NCI-H1436 (cell line): Measurements from ENCODE around the gene TUBGCP6.
"Not testable (repeated sequence)": the region's sequence is repeated elsewhere in the genome, so short reads cannot be mapped to it uniquely, and the experiment has no call there.

Source experiments
- DNase-seq: peaks from one replicate; lab custom pipeline; 2025; lab: John Stamatoyannopoulos, UW

TUBGCP6 gene

GRCh38 chr22:50209893-50210292 is 34.9 kb downstream of the TUBGCP6 start:
- DNase-seq, result peak; percentile 60

GRCh38 chr22:50208939-50209892 is 35.6 kb downstream of the TUBGCP6 start:
- DNase-seq, result no peak

- DNase-seq, result no peak
These were observed 36.3 kb downstream of the TUBGCP6 start for GRCh38 chr22:50208430-50208938.

- DNase-seq, result no peak
These were observed 37.3 kb downstream of the TUBGCP6 start for GRCh38 chr22:50207383-50208140.

- no peak for DNase-seq
These were observed 38.2 kb downstream of the TUBGCP6 start for GRCh38 chr22:50206599-50206998.

- DNase-seq, result no peak
These were observed 38.8 kb downstream of the TUBGCP6 start for GRCh38 chr22:50205781-50206569.

DNA sequence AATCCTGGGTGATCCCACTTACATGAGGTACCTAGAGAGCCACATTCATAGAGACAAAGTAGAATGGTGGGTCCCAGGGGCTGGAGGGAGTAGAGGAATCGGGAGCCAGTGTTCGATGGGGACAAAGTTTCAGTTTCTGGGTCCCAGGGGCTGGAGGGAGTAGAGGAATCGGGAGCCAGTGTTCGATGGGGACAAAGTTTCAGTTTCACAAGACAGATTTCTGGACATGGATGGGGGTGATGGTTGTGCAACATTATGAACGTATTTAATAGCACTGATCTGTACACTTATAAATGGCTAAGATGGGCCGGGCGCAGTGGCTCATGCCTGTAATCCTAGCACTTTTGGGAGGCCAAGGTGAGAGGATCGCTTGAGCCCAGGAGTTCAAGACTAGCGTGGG is 39.8 kb downstream of the TUBGCP6 start:
- not testable (repeated sequence) for DNase-seq

DNA sequence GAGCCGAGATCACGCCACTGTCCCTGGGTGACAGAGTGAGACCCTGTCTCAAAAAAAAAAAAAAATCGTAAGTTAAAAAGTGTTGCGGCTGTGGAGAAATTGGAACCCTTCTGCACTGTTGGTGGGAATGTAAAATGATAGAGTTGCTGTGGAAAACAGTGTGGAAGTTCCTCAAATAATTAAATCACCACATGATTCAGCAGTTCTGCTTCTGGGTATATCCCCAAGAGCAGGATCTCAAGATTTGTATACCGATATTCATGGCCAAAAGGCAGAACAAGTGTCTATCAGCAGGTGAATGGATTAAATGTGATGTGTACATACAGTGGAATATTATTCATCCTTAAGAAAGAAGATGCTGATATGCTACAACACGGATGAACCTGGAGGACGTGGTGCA is 40.3 kb downstream of the TUBGCP6 start:
- DNase-seq, result no peak

GRCh38 chr22:50203288-50203687 is 41.5 kb downstream of the TUBGCP6 start:
- DNase-seq, result no peak

DNA sequence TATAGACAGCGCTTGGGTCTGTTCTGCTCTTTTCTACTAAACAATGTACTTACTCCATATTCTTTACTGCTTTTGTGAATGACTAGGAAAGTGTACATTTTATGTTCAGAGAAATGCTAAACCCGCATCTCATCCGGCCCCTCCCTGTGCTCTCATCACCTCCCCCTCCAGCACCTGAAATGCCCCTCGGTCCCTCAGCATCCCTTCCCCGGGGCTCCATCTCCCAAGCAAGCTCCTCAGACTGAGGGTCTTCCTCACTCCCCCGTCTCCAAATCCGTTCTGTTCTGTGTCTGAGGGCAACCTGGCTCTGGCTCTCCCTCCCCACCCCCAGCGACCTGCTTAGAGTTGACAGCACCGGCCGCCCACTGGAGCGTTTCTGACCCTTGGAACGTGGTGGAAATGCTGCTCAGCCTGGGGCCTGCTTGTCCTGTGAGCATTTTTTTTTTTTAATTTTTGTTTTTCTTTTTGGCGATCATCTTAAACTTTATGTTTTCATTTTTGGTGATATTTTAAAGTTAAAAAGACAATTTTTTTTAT is 42.6 kb downstream of the TUBGCP6 start:
- DNase-seq, result no peak

GRCh38 chr22:50201191-50202129 is 43.4 kb downstream of the TUBGCP6 start:
- DNase-seq, result no peak

DNA sequence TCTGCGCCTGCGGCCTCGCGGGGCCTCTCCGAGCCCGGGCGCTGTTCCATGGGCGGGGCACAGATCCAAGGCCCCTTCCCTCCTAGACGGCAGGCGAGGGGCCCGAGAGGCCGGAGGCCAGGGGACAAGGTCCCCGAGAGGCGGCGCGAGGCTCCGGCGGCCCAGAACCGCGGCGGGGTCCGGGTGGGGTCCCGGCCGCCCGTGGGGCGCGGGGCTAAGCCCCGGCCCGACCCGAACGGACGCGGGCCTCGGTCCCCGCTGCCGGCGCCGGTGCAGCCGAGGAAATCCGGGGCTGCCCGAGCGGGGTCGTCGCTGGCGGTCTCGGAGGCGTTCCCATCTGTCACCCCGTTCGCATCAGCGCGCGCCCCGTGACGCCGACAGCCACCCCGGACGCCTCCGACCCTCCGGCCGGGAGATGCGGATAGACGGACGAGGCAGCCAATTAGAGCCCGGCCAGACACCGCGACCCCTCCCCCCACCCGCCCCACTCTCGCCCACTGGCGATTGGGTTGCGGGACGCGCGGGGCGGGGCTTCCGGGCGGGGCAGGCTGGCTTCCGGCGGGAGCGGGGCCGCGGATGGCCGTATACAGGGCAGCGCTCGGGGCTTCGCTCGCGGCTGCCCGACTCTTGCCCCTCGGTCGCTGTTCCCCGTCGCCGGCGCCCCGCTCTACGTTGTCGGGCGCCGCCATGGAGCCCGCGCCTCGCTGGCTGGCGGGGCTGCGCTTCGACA is 44.2 kb downstream of the TUBGCP6 start, which contains the start of gene SELENOO:
SELENOO (plus strand) TSS at position 551 of the 730 bp plus-strand sequence; CDS start at position 577, 26 bp downstream.
- peak; percentile 89 for DNase-seq

DNA sequence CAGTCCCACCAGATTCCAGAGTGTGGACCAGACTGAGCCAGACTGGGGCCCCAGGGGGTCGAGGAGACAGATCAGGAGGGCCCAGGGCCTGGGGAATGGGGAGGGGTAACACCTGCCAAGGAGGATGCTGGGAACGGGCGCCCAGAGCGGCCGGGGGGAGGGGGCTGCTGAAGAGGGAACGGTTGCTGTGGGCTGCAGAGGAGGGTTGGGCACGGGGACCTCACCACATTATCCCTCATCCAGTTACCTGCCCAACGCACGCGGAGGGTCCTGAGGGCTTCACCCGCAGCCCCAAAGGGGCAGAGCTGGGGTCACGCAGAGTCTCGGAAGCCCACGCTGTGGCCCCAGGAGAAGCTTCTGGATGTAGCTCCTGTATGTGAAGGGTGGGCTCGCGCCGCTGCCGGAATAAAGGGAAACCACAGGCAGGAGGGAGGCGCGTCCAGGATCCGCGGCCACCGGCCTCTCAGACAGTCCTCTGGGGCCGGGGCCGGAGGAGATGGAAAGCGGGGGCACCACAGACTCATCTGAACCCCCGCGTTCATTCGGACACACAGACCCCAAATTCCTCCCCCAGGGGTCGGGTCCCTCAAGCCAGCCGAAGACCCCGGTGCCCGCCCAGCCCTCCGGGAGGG is 44.9 kb downstream of the TUBGCP6 start:
- no peak for DNase-seq

- DNase-seq, result no peak
These were observed 45.5 kb downstream of the TUBGCP6 start for GRCh38 chr22:50199251-50199721.

GRCh38 chr22:50198624-50199017 is 46.2 kb downstream of the TUBGCP6 start:
- DNase-seq, result no peak

DNA sequence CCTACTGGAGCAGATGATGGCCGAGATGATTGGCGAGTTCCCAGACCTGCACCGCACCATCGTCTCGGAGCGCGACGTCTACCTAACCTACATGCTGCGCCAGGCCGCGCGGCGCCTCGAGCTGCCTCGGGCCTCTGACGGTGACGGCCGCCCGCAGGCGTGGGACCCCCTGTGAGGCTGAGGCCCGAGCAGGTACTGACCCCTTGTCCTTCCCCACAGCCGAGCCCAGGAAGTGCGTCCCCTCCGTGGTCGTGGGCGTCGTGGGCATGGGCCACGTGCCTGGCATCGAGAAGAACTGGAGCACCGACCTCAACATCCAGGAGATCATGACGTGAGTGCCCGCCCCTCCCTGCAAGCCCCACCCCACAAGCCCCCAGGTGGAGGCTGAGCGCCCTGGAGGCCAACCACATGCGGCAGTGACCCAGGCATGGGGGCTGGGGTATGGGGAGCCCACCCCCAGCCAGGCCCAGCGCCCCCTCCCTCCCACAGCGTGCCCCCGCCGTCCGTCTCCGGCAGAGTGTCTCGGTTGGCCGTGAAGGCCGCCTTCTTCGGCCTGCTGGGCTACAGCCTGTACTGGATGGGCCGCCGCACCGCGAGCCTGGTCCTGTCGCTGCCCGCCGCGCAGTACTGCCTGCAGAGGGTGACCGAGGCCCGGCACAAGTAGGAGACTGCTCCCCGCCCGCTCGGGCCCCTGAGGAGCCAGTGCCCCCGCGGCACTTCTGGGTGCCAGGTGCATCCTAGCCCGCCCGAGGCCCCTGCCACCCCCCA is 46.8 kb downstream of the TUBGCP6 start:
- DNase-seq, result no peak

DNA sequence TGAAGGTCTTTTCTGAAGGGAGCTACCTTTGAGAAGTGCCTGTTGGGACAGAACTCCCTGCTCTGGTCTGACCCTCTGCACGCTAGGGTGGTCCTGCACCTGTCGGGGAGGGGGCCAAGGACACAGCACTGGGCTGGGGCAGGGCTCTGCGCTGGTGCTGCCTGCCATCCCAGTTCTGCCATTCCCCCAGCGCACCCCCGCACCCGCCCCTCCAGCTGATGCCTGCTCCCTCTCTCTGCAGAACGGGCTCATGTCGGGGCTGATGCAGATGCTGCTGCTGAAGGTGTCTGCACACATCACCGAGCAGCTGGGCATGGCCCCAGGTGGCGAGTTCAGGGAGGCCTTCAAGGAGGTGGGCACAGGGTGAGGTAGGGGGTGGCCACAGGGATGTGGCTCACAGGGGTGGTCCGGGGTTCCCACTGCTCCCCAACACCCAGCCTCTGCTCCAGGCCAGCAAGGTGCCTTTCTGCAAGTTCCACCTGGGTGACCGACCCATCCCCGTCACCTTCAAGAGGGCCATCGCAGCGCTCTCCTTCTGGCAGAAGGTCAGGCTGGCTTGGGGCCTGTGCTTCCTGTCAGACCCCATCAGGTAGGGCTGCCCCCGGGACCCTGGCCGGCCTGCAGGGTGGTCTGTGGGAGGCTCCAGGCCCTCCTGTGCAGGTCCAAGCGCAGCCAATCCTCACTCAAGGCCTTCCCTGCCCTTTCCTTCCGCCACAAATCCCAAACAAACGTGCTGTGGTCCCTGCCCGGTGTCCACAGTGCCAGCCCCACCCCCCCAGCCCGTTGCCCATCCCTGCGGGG is 47.6 kb downstream of the TUBGCP6 start:
- DNase-seq, result no peak
